Smooth muscle cell (in vitro differentiated cells): ENCODE measurements around the gene KLHL29. TPM values are rescaled to one million over a fixed set of nuclear protein-coding genes. Genes with fewer than 3 reads are reported as not detected.

ENCODE experiments used
- DNase-seq: peaks from one replicate; lab custom pipeline; 2025; ENCODE audit not compliant: unreplicated experiment; lab: John Stamatoyannopoulos, UW
- H2AFZ ChIP-seq: fragments of 200-600 bp; sonication (generic); 2 replicates; pipeline ENCODE4 v1.6.0; 2016; ENCODE audit warnings: antibody characterized with exemption, low read depth, mild to moderate bottlenecking
- H3F3A ChIP-seq: fragments of 200-600 bp; sonication (generic); 2 replicates; pipeline ENCODE4 v1.6.0; 2017; ENCODE audit warnings: antibody characterized with exemption, low read depth
- H3K27ac ChIP-seq: fragments of 200-600 bp; sonication (generic); 2 replicates; pipeline ENCODE4 v1.5.1; 2016; ENCODE audit warnings: low read depth, mild to moderate bottlenecking
- H3K27me3 ChIP-seq: fragments of 200-600 bp; sonication (generic); 2 replicates; pipeline ENCODE4 v1.6.1; 2016; ENCODE audit warnings: low read depth, mild to moderate bottlenecking
- H3K36me3 ChIP-seq: fragments of 200-600 bp; sonication (generic); 2 replicates; pipeline ENCODE4 v1.5.1; 2016; ENCODE audit warnings: low read depth
- H3K4me1 ChIP-seq: fragments of 200-600 bp; sonication (generic); 2 replicates; pipeline ENCODE4 v1.5.1; 2016; ENCODE audit warnings: low read depth
- H3K4me2 ChIP-seq: fragments of 200-600 bp; sonication (generic); 2 replicates; pipeline ENCODE4 v1.6.0; 2016; ENCODE audit warnings: mild to moderate bottlenecking
- H3K4me3 ChIP-seq: fragments of 200-600 bp; sonication (generic); 2 replicates; pipeline ENCODE4 v1.5.1; 2016; ENCODE audit warnings: mild to moderate bottlenecking
- H3K79me2 ChIP-seq: fragments of 200-600 bp; sonication (generic); 2 replicates; pipeline ENCODE4 v1.6.0; 2016; ENCODE audit warnings: low read depth, mild to moderate bottlenecking
- H3K9ac ChIP-seq: fragments of 200-600 bp; sonication (generic); 2 replicates; pipeline ENCODE4 v1.6.0; 2016; ENCODE audit warnings: low read depth
- H3K9me3 ChIP-seq: fragments of 200-600 bp; sonication (generic); replicated peaks from 2 replicates; pipeline ENCODE4 v1.5.1; 2016; ENCODE audit warnings: low read depth
- H4K20me1 ChIP-seq: fragments of 200-600 bp; sonication (generic); 2 replicates; pipeline ENCODE4 v1.6.0; 2016; ENCODE audit warnings: low read depth
- WGBS: methylation state at CpG from one replicate; pipeline ENCODE4 v1.1.7; 2016; ENCODE audit warnings: low lambda C conversion rate; 5-methylcytosine and 5-hydroxymethylcytosine counted together
- polyA plus RNA-seq: library from polyadenylated mRNA; unstranded; fragments of >200 nt; fragmentation: Nextera tagmentation; extraction: Ambion mirVana; gene quantifications from 2 replicates; pipeline ENCODE4 v1.2.1, GENCODE V29; 2016
- total RNA-seq: library from RNA; depleted of rRNA; stranded (reverse); fragments of >200 nt; gene quantifications from 2 replicates; pipeline ENCODE4 v1.2.3, GENCODE V29; 2014
- TF ChIP-seq, protein P1 (sequence below): fragments of 200-600 bp; sonication (generic); IDR thresholded peaks from 2 replicates; pipeline ENCODE4 v1.5.1; 2017; ENCODE audit warnings: borderline replicate concordance, mild to moderate bottlenecking, antibody characterized with exemption; ENCODE audit not compliant: insufficient read depth, poor library complexity, severe bottlenecking

The KLHL29 gene
- total and polyA plus RNA-seq, 2 experiments from 2014 or later = 3.1 to 6.6 TPM

DNA sequence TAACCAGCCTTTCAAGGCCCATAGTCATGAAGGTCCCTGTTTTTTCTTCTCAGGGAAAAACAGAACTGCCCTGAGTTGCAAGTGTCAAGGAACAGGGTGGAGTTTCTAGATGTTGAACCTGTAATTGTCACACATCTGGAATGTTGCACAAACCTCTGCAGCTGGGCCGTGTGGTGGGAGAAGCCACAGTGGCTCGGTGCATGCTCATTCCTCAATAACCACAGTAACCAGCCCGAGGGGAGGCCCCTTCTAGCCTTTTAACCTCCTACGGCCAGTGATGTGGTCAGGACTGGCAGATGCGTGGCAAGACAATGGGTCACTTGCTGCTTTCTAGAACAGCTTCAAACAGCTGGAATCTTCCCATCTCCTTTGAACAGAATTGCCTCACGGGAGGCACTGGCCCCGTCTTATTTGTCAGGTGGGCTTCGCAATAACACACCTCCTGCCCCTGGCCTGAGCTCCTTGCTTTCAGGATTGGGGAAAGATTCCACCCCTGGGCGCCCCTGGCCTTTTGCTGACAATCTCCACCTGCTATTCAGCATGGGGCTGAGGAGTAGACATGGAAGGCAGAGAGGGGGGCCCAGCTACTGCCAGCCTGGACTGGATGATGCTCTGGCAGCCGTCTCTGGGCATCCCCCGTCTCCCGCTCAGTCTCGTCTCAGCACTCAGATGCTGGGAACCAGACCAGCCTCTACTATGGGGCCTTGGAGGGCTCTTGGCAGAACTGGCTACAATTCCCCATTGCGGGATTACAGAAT lies 102.9 kb downstream of the KLHL29 start:
- H4K20me1 ChIP-seq = peaks cover 57% of the 10 kb centered on the region
- TF ChIP-seq, protein P1, sequence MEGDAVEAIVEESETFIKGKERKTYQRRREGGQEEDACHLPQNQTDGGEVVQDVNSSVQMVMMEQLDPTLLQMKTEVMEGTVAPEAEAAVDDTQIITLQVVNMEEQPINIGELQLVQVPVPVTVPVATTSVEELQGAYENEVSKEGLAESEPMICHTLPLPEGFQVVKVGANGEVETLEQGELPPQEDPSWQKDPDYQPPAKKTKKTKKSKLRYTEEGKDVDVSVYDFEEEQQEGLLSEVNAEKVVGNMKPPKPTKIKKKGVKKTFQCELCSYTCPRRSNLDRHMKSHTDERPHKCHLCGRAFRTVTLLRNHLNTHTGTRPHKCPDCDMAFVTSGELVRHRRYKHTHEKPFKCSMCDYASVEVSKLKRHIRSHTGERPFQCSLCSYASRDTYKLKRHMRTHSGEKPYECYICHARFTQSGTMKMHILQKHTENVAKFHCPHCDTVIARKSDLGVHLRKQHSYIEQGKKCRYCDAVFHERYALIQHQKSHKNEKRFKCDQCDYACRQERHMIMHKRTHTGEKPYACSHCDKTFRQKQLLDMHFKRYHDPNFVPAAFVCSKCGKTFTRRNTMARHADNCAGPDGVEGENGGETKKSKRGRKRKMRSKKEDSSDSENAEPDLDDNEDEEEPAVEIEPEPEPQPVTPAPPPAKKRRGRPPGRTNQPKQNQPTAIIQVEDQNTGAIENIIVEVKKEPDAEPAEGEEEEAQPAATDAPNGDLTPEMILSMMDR = no peak
- no peak overlapping the region for H3K4me2 ChIP-seq
- H3K4me1 ChIP-seq = peaks cover 8% of the 10 kb centered on the region
- H2AFZ ChIP-seq = no peak overlapping the region
- H3K27me3 ChIP-seq = no peaks in the 10 kb centered on the region
- no peak overlapping the region for H3K9ac ChIP-seq
- WGBS = 61% methylated on average over 14 of the region's 14 CpGs
- no peak for DNase-seq
- H3F3A ChIP-seq = no peaks in the 10 kb centered on the region
- no peaks in the 10 kb centered on the region for H3K36me3 ChIP-seq
- H3K27ac ChIP-seq = no peak overlapping the region
- no peaks in the 10 kb centered on the region for H3K9me3 ChIP-seq
- H3K79me2 ChIP-seq = no peaks in the 10 kb centered on the region
- H3K4me3 ChIP-seq = no peak overlapping the region

DNA sequence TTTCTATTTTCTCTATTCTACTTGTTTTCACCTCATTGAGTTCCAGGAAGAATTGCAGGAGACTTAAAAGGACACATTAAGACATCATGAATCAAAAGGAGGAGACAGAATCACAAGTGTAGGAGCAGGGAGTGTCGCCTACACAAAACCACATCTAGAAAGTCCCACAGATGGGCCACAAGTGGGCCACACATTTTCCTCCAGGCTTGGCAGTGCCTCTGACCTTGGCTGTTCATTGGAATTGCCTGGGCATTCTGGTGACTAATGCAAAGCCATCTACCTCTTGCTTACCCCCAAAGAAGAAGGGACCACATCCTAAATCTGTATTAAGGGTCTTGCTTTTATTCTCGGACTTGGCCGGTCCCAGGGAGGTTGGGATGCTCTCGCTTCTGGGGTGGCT lies 103.6 kb downstream of the KLHL29 start:
- no peak overlapping the region for H2AFZ ChIP-seq
- no peak overlapping the region for H3K9ac ChIP-seq
- H3K4me3 ChIP-seq = no peak overlapping the region
- H3K79me2 ChIP-seq = no peaks in the 10 kb centered on the region
- H3K36me3 ChIP-seq = no peaks in the 10 kb centered on the region
- 88% methylated on average over 4 of the region's 4 CpGs for WGBS
- TF ChIP-seq, protein P1 = no peak
- H3K27me3 ChIP-seq = no peaks in the 10 kb centered on the region
- no peak overlapping the region for H3K27ac ChIP-seq
- H3K4me2 ChIP-seq = no peak overlapping the region
- H4K20me1 ChIP-seq = peaks cover 57% of the 10 kb centered on the region
- no peaks in the 10 kb centered on the region for H3K9me3 ChIP-seq
- no peak for DNase-seq
- peaks cover 8% of the 10 kb centered on the region for H3K4me1 ChIP-seq
- no peaks in the 10 kb centered on the region for H3F3A ChIP-seq

DNA sequence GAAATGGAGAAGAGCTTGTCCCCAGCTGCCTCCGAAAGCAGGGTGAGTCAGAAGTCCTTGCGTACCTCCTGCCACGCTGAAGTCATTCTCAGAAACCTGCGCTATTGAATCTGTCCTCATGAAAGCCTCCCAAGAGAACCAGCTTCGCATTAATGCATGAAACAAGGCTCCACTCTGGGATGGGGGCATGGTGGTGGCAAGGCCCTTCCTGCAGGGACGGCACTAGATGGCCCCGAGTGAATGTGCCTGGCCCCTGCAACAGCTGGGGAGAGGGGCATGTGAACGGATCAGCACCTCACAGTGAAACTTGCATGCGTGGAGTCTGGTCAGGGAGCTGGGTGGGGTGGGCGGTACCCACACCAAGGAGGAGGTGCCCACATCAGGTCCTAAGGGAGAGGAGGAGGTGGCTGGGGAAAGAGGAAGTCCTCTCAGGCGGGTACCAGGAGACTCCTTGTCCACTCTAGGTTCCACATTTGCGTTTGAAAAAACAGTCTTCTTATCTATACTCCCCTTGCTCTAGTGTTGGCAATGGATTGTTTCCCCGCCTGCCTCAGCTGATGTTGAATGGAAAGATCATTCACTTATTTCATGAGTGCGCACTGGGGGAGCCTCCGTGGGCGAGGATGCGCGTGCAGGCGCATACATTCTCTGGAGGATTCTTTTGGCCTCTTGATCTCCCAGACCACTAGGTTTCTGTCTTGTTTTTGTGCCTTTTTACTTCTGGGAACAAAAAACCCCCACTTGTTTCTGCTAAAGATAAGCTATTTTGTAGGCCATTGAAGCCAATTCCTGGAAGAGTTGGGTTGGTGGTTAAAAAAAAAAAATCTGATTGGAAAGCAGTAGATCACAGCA lies 104.7 kb downstream of the KLHL29 start:
- Histone ChIP-seq H2AFZ (no peak overlapping the region), H3F3A (no peaks in the 10 kb centered on the region), H3K9me3 (no peaks in the 10 kb centered on the region), H3K4me3 (no peak overlapping the region), H3K79me2 (no peaks in the 10 kb centered on the region), H3K9ac (no peak overlapping the region), H3K27me3 (no peaks in the 10 kb centered on the region), H3K4me1 (peaks cover 8% of the 10 kb centered on the region), H4K20me1 (peaks cover 57% of the 10 kb centered on the region), H3K4me2 (no peak overlapping the region), H3K36me3 (no peaks in the 10 kb centered on the region), H3K27ac (no peak overlapping the region)
- 81% methylated on average over 19 of the region's 19 CpGs for WGBS
- TF ChIP-seq, protein P1 = no peak
- DNase-seq = no peak
